MM.1S (cell line): ENCODE measurements around the gene KCTD11.

Experiments used
- DNase-seq: peaks from one replicate; pipeline ENCODE4 v3.0.0-alpha.2; 2015
- H2AFZ ChIP-seq: fragments of 300-600 bp; sonication (generic); 2 replicates; pipeline ENCODE4 v1.6.0; 2016; ENCODE audit warnings: antibody characterized with exemption, low read length
- H3F3A ChIP-seq: fragments of 300-600 bp; sonication (generic); 2 replicates; pipeline ENCODE4 v1.6.1; 2016; ENCODE audit warnings: mild to moderate bottlenecking, antibody characterized with exemption, low read length, moderate library complexity, mixed read lengths; ENCODE audit not compliant: insufficient read depth
- H3K27ac ChIP-seq: fragments of 300-600 bp; sonication (generic); 2 replicates; pipeline ENCODE4 v1.5.1; 2016; ENCODE audit warnings: mild to moderate bottlenecking, low read length
- H3K27me3 ChIP-seq: fragments of 300-600 bp; sonication (generic); replicated peaks from 2 replicates; pipeline ENCODE4 v1.6.0; 2016; ENCODE audit warnings: low read length; ENCODE audit not compliant: insufficient read depth
- H3K36me3 ChIP-seq: fragments of 300-600 bp; sonication (generic); replicated peaks from 2 replicates; pipeline ENCODE4 v1.6.1; 2016; ENCODE audit warnings: mild to moderate bottlenecking, low read length, mixed read lengths; ENCODE audit not compliant: insufficient read depth
- H3K4me1 ChIP-seq: fragments of 300-600 bp; sonication (generic); 2 replicates; pipeline ENCODE4 v1.6.1; 2016; ENCODE audit warnings: low read length, mixed read lengths
- H3K4me2 ChIP-seq: fragments of 300-600 bp; sonication (generic); 2 replicates; pipeline ENCODE4 v1.6.0; 2016; ENCODE audit warnings: low read depth, low read length
- H3K4me3 ChIP-seq: fragments of 300-600 bp; sonication (generic); 2 replicates; pipeline ENCODE4 v1.5.1; 2016; ENCODE audit warnings: low read length, mixed read lengths
- H3K79me2 ChIP-seq: fragments of 300-600 bp; sonication (generic); 2 replicates; pipeline ENCODE4 v1.6.1; 2016; ENCODE audit warnings: mixed run types, low read length, mixed read lengths
- H3K9ac ChIP-seq: fragments of 300-600 bp; sonication (generic); 2 replicates; pipeline ENCODE4 v1.6.1; 2016; ENCODE audit warnings: low read length, mixed read lengths
- H3K9me2 ChIP-seq: fragments of 300-600 bp; sonication (generic); replicated peaks from 2 replicates; pipeline ENCODE4 v1.6.1; 2016; ENCODE audit warnings: mild to moderate bottlenecking, low read length, mixed read lengths; ENCODE audit not compliant: insufficient read depth
- H3K9me3 ChIP-seq: fragments of 300-600 bp; sonication (generic); replicated peaks from 2 replicates; pipeline ENCODE4 v1.6.1; 2016; ENCODE audit warnings: mild to moderate bottlenecking, low read length, mixed read lengths; ENCODE audit not compliant: insufficient read depth
- H4K20me1 ChIP-seq: fragments of 300-600 bp; sonication (generic); 2 replicates; pipeline ENCODE4 v1.6.1; 2016; ENCODE audit warnings: mild to moderate bottlenecking, low read length, moderate library complexity, mixed read lengths; ENCODE audit not compliant: insufficient read depth
- CTCF ChIP-seq: fragments of 300-600 bp; sonication (generic); IDR thresholded peaks from 2 replicates; pipeline ENCODE4 v1.5.1; 2016; ENCODE audit warnings: antibody characterized with exemption, low read length, mixed read lengths
- EZH2 ChIP-seq: fragments of 300-600 bp; sonication (generic); optimal IDR thresholded peaks from 2 replicates; pipeline ENCODE3; 2017; ENCODE audit warnings: low read depth, mild to moderate bottlenecking, antibody characterized with exemption, low read length, mixed read lengths
- EZH2phosphoT487 ChIP-seq: fragments of 300-600 bp; sonication (generic); IDR thresholded peaks from 2 replicates; pipeline ENCODE4 v1.6.1; 2018; ENCODE audit warnings: antibody characterized with exemption, low read length

Gene KCTD11

GRCh38 chr17:7343250-7343649 lies 8.7 kb upstream of the KCTD11 start:
- Histone ChIP-seq H3K36me3 (no peaks in the 10 kb centered on the region), H3K79me2 (0 out of 2 replicates have a peak, but pooled peaks cover 6% of the 10 kb centered on the region), H3K9ac (no peak overlapping the region), H3K27ac (no peak overlapping the region), H3K4me2 (no peak overlapping the region), H3K9me3 (no peaks in the 10 kb centered on the region), H3K4me1 (no peaks in the 10 kb centered on the region), H3K9me2 (no peaks in the 10 kb centered on the region), H3K4me3 (no peak overlapping the region), H3K27me3 (no peaks in the 10 kb centered on the region), H3F3A (no peaks in the 10 kb centered on the region), H4K20me1 (no peaks in the 10 kb centered on the region), H2AFZ (no peak overlapping the region)
- DNase-seq, result no peak
- TF ChIP-seq EZH2phosphoT487, result no peak

GRCh38 chr17:7346761-7347614 lies 5.0 kb upstream of the KCTD11 start:
- Histone ChIP-seq H3K4me3 (no peak overlapping the region), H3K4me2 (no peak overlapping the region), H3K27ac (no peak overlapping the region), H3K4me1 (peaks cover 5% of the 10 kb centered on the region; the same call in 1 of the 2 replicates), H3K27me3 (no peaks in the 10 kb centered on the region), H3F3A (0 out of 2 replicates have a peak, but pooled peaks cover 6% of the 10 kb centered on the region), H2AFZ (no peak overlapping the region), H3K9ac (no peak overlapping the region), H3K79me2 (no peaks in the 10 kb centered on the region), H3K36me3 (no peaks in the 10 kb centered on the region), H4K20me1 (no peaks in the 10 kb centered on the region), H3K9me2 (no peaks in the 10 kb centered on the region), H3K9me3 (no peaks in the 10 kb centered on the region)
- TF ChIP-seq EZH2phosphoT487 (no peak), CTCF (no peak), EZH2 (no peak)
- no peak for DNase-seq

GRCh38 chr17:7347630-7348477 lies 4.1 kb upstream of the KCTD11 start:
- no peak overlapping the region for H3K4me2 ChIP-seq
- H3F3A ChIP-seq, result 0 out of 2 replicates have a peak, but pooled peaks cover 6% of the 10 kb centered on the region
- H3K9me3 ChIP-seq, result no peaks in the 10 kb centered on the region
- H2AFZ ChIP-seq, result no peak overlapping the region
- TF ChIP-seq EZH2phosphoT487 (no peak), EZH2 (no peak), CTCF (no peak)
- H3K4me3 ChIP-seq, result no peak overlapping the region
- H3K9me2 ChIP-seq, result no peaks in the 10 kb centered on the region
- H3K27ac ChIP-seq, result no peak overlapping the region
- H4K20me1 ChIP-seq, result no peaks in the 10 kb centered on the region
- no peaks in the 10 kb centered on the region for H3K79me2 ChIP-seq
- no peak for DNase-seq
- peaks cover 5% of the 10 kb centered on the region; the same call in 1 of the 2 replicates for H3K4me1 ChIP-seq
- no peaks in the 10 kb centered on the region for H3K27me3 ChIP-seq
- H3K36me3 ChIP-seq, result no peaks in the 10 kb centered on the region
- H3K9ac ChIP-seq, result no peak overlapping the region
